D721Med (cell line): ENCODE measurements around the gene NUP107.

Experiments
- DNase-seq: peaks from one replicate; pipeline ENCODE4 v3.0.0; 2011; ENCODE audit warnings: low spot score; ENCODE audit not compliant: insufficient read length
- FAIRE-seq: peaks from 2 replicates; lab custom pipeline; 2011; peaks lifted over from hg19 to GRCh38; lab: Jason Lieb, UNC
- CTCF ChIP-seq: IDR thresholded peaks from 2 replicates; pipeline ENCODE4 v1.5.1; 2012; ENCODE audit warnings: mild to moderate bottlenecking, control low read depth; ENCODE audit not compliant: insufficient read depth; ENCODE audit errors: missing control alignments

The NUP107 gene

GRCh38 chr12:68790952-68791234 is 104.1 kb downstream of the NUP107 start:
- TF ChIP-seq CTCF, result no peak
- FAIRE-seq (no peak), DNase-seq (no peak)

GRCh38 chr12:68791897-68792481 is 105.2 kb downstream of the NUP107 start:
- TF ChIP-seq CTCF, result no peak
- DNase-seq (no peak), FAIRE-seq (no peak)

- FAIRE-seq (no peak), DNase-seq (no peak)
- TF ChIP-seq CTCF, result no peak
Measured at GRCh38 chr12:68792952-68793351, 106.2 kb downstream of the NUP107 start.

GRCh38 chr12:68793436-68793835 is 106.7 kb downstream of the NUP107 start:
- FAIRE-seq (no peak), DNase-seq (no peak)
- TF ChIP-seq CTCF, result no peak

GRCh38 chr12:68793975-68794652 is 107.3 kb downstream of the NUP107 start:
- DNase-seq (no peak), FAIRE-seq (no peak)
- no peak for TF ChIP-seq CTCF

GRCh38 chr12:68794653-68795251 is 108.0 kb downstream of the NUP107 start:
- no peak for TF ChIP-seq CTCF
- DNase-seq (no peak), FAIRE-seq (no peak)
